SK-N-SH treated with all-trans-retinoic acid at 6 μM for 48 hours (cell line): Measurements from ENCODE around the gene SFI1.

Source experiments
- ARNTL ChIP-seq: fragments of 450-650 bp; formaldehyde crosslinking; IDR thresholded peaks from 2 replicates; pipeline ENCODE4 v1.5.0; 2020; ENCODE audit warnings: low read depth, mild to moderate bottlenecking, moderate library complexity, borderline replicate concordance
- CREB5 ChIP-seq: fragments of 250-450 bp; sonication (Bioruptor Pico); IDR thresholded peaks from 2 replicates; pipeline ENCODE4 v1.5.1; 2020; ENCODE audit warnings: low read depth, mild to moderate bottlenecking, moderate library complexity
- OSR1 ChIP-seq: fragments of 250-450 bp; sonication (Bioruptor Pico); IDR thresholded peaks from 2 replicates; pipeline ENCODE4 v1.8.0; 2022; ENCODE audit warnings: moderate library complexity, mild to moderate bottlenecking, inconsistent platforms
- PATZ1 ChIP-seq: fragments of 250-450 bp; sonication (Bioruptor Pico); IDR thresholded peaks from 2 replicates; pipeline ENCODE4 v1.8.0; 2020; ENCODE audit warnings: mild to moderate bottlenecking, moderate library complexity, borderline replicate concordance
- POU6F1 ChIP-seq: fragments of 250-450 bp; sonication (Bioruptor Pico); IDR thresholded peaks from 2 replicates; pipeline ENCODE4 v1.8.0; 2021; ENCODE audit warnings: low read depth, mild to moderate bottlenecking, moderate library complexity, borderline replicate concordance
- RARB ChIP-seq: fragments of 250-450 bp; sonication (Bioruptor Pico); IDR thresholded peaks from 2 replicates; pipeline ENCODE4 v1.8.0; 2021; ENCODE audit warnings: mild to moderate bottlenecking, moderate library complexity
- TCF4 ChIP-seq: fragments of 250-450 bp; sonication (Bioruptor Pico); IDR thresholded peaks from 2 replicates; pipeline ENCODE4 v1.8.0; 2021; ENCODE audit warnings: mild to moderate bottlenecking, moderate library complexity, borderline replicate concordance
- TOX ChIP-seq: fragments of 250-450 bp; sonication (Bioruptor Pico); IDR thresholded peaks from 2 replicates; pipeline ENCODE4 v1.8.0; 2021; ENCODE audit warnings: mild to moderate bottlenecking, moderate library complexity, borderline replicate concordance
- ZFP3 ChIP-seq: fragments of 250-450 bp; sonication (Bioruptor Pico); IDR thresholded peaks from 2 replicates; pipeline ENCODE4 v1.5.0; 2020; ENCODE audit warnings: mild to moderate bottlenecking, moderate library complexity
- ZFP30 ChIP-seq: fragments of 450-650 bp; formaldehyde crosslinking; IDR thresholded peaks from 2 replicates; pipeline ENCODE4 v1.5.0; 2022; ENCODE audit warnings: mild to moderate bottlenecking, moderate library complexity
- ZNF565 ChIP-seq: fragments of 450-650 bp; formaldehyde crosslinking; conservative IDR thresholded peaks from 2 replicates; pipeline ENCODE4 v1.5.0; 2020; ENCODE audit warnings: low read depth, mild to moderate bottlenecking, moderate library complexity
- ZNF8 ChIP-seq: fragments of 450-650 bp; formaldehyde crosslinking; IDR thresholded peaks from 2 replicates; pipeline ENCODE4 v1.5.0; 2020; ENCODE audit warnings: mild to moderate bottlenecking, moderate library complexity

- TF ChIP-seq OSR1 (CRISPR knock-in tag) (no peak), CREB5 (CRISPR knock-in tag) (no peak), PATZ1 (CRISPR knock-in tag) (no peak), ZFP30 (CRISPR knock-in tag) (no peak), ZNF8 (CRISPR knock-in tag) (no peak), ZNF565 (CRISPR knock-in tag) (no peak), ZFP3 (CRISPR knock-in tag) (no peak), RARB (CRISPR knock-in tag) (no peak), POU6F1 (CRISPR knock-in tag) (no peak), TOX (CRISPR knock-in tag) (no peak), ARNTL (CRISPR knock-in tag) (no peak), TCF4 (CRISPR knock-in tag) (no peak)
Measured at GRCh38 chr22:31646186-31647019, 150.1 kb downstream of the SFI1 start.
